Neural cell (in vitro differentiated cells): ENCODE measurements around the gene PAK5. TPM values are rescaled to one million over a fixed set of nuclear protein-coding genes. Genes with fewer than 3 reads are reported as not detected.

Experiments
- H2AFZ ChIP-seq: fragments of 200-600, 300-800 bp; sonication (generic), shearing (Covaris generic); 2 replicates; pipeline ENCODE4 v1.6.0; 2014; ENCODE audit warnings: low read depth, mild to moderate bottlenecking, antibody characterized with exemption, low read length, moderate library complexity
- H3F3A ChIP-seq: fragments of 200-600 bp; shearing (Covaris generic); 2 replicates; pipeline ENCODE4 v1.6.1; 2016; ENCODE audit warnings: mild to moderate bottlenecking, moderate library complexity, mixed read lengths, antibody characterized with exemption, low read length; ENCODE audit not compliant: insufficient read depth, poor library complexity, severe bottlenecking
- H3K27ac ChIP-seq: fragments of 200-600, 300-800 bp; sonication (generic), shearing (Covaris generic); 2 replicates; pipeline ENCODE4 v1.5.1; 2014; ENCODE audit warnings: mild to moderate bottlenecking, low read length, moderate library complexity
- H3K27me3 ChIP-seq: fragments of 300-800, 200-600 bp; sonication (generic), shearing (Covaris generic); 2 replicates; pipeline ENCODE4 v1.6.0; 2014; ENCODE audit warnings: mild to moderate bottlenecking, low read depth, low read length, moderate library complexity; ENCODE audit not compliant: insufficient read depth
- H3K36me3 ChIP-seq: fragments of 300-800, 200-600 bp; sonication (generic), shearing (Covaris generic); 2 replicates; pipeline ENCODE4 v1.5.1; 2014; ENCODE audit warnings: mild to moderate bottlenecking, antibody characterized with exemption, low read length, moderate library complexity; ENCODE audit not compliant: insufficient read depth
- H3K4me2 ChIP-seq: fragments of 300-800, 200-600 bp; sonication (generic), shearing (Covaris generic); 2 replicates; pipeline ENCODE4 v1.6.0; 2014; ENCODE audit warnings: mild to moderate bottlenecking, low read length
- H3K4me3 ChIP-seq: fragments of 300-800, 200-600 bp; sonication (generic), shearing (Covaris generic); 2 replicates; pipeline ENCODE4 v1.5.1; 2014; ENCODE audit warnings: mild to moderate bottlenecking, low read length, moderate library complexity
- H3K79me2 ChIP-seq: fragments of 200-600 bp; shearing (Covaris generic); replicated peaks from 2 replicates; pipeline ENCODE4 v1.6.0; 2014; ENCODE audit warnings: mild to moderate bottlenecking, low read length, moderate library complexity; ENCODE audit not compliant: insufficient read depth
- H3K9ac ChIP-seq: fragments of 300-800, 200-600 bp; sonication (generic), shearing (Covaris generic); 2 replicates; pipeline ENCODE4 v1.6.1; 2016; ENCODE audit warnings: mild to moderate bottlenecking, low read length, mixed read lengths
- H3K9me2 ChIP-seq: fragments of 200-600 bp; shearing (Covaris generic); 2 replicates; pipeline ENCODE4 v1.6.1; 2016; ENCODE audit warnings: mild to moderate bottlenecking, low read length, mixed read lengths; ENCODE audit not compliant: insufficient read depth
- H3K9me3 ChIP-seq: fragments of 200-600, 300-800 bp; sonication (generic), shearing (Covaris generic); 2 replicates; pipeline ENCODE4 v1.6.1; 2016; ENCODE audit warnings: mild to moderate bottlenecking, mixed run types, low read length, moderate library complexity, mixed read lengths
- H4K20me1 ChIP-seq: fragments of 200-600 bp; shearing (Covaris generic); 2 replicates; pipeline ENCODE4 v1.6.1; 2016; ENCODE audit warnings: mild to moderate bottlenecking, mixed run types; ENCODE audit not compliant: insufficient read depth
- EP300 ChIP-seq: fragments of 450-650 bp; conservative IDR thresholded peaks from 2 replicates; pipeline ENCODE4 v1.6.1; 2014; ENCODE audit warnings: antibody characterized with exemption, mild to moderate bottlenecking, moderate library complexity; ENCODE audit not compliant: poor library complexity, severe bottlenecking
- EZH2 ChIP-seq: fragments of 200-600, 300-800 bp; shearing (Covaris generic), sonication (generic); IDR thresholded peaks from 2 replicates; pipeline ENCODE4 v1.6.1; 2014; ENCODE audit warnings: antibody characterized with exemption, low read length, borderline replicate concordance, mild to moderate bottlenecking; ENCODE audit not compliant: insufficient read depth, poor library complexity, severe bottlenecking
- MXI1 ChIP-seq: fragments of 450-650 bp; conservative IDR thresholded peaks from 2 replicates; pipeline ENCODE4 v1.6.1; 2014; ENCODE audit warnings: antibody characterized with exemption, mild to moderate bottlenecking; ENCODE audit not compliant: poor library complexity, severe bottlenecking
- POLR2AphosphoS5 ChIP-seq: IDR thresholded peaks from 2 replicates; pipeline ENCODE4 v1.6.1; 2012
- RAD21 ChIP-seq: fragments of 450-650 bp; conservative IDR thresholded peaks from 2 replicates; pipeline ENCODE4 v1.6.1; 2014; ENCODE audit warnings: antibody characterized with exemption, mild to moderate bottlenecking, moderate library complexity
- REST ChIP-seq: IDR thresholded peaks from 2 replicates; pipeline ENCODE4 v1.6.1; 2012; ENCODE audit warnings: borderline replicate concordance
- SMC3 ChIP-seq: fragments of 450-650 bp; conservative IDR thresholded peaks from 2 replicates; pipeline ENCODE4 v1.6.1; 2014; ENCODE audit warnings: antibody characterized with exemption, mild to moderate bottlenecking, moderate library complexity; ENCODE audit not compliant: poor library complexity
- TAF1 ChIP-seq: IDR thresholded peaks from 2 replicates; pipeline ENCODE4 v1.6.1; 2012; ENCODE audit warnings: low read depth
- polyA plus RNA-seq: library from polyadenylated mRNA; depleted of rRNA; stranded (reverse); fragments of >200 nt; gene quantifications from 2 replicates; pipeline ENCODE4 v1.2.3, GENCODE V29; 2014
- TF ChIP-seq, protein P1 (sequence below): fragments of 450-650 bp; IDR thresholded peaks from 2 replicates; pipeline ENCODE4 v1.5.1; 2014; ENCODE audit warnings: antibody characterized with exemption, mild to moderate bottlenecking, moderate library complexity; ENCODE audit not compliant: poor library complexity, severe bottlenecking

Gene PAK5
- polyA plus RNA-seq, 1 donor from 2014 or later, result 48.3 TPM

DNA sequence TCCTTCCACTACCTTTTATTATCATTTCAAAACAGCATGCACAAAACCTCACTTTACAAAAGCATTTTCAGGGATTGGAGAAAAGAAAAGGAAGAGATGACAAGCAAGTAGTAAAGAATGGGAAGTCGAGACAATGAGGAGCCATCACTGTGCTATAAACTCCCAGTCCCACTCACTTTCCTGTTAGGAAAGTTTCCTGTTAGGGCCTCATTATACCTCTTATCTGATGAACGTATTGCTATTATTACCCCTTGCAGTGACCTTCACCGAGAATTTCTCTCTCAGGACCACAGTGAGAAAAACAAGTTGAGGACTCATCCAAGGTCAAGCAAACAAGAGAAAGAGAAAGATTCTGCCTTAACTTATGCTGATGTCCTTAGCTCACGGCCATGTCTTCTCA lies 295.7 kb downstream of the PAK5 start:
- Histone ChIP-seq H3K27ac (no peak overlapping the region), H3K4me3 (no peak overlapping the region), H3K27me3 (no peaks in the 10 kb centered on the region), H3F3A (no peaks in the 10 kb centered on the region), H3K79me2 (no peaks in the 10 kb centered on the region), H3K9ac (no peak overlapping the region), H3K36me3 (peaks cover 5% of the 10 kb centered on the region), H4K20me1 (no peaks in the 10 kb centered on the region), H3K9me2 (no peaks in the 10 kb centered on the region), H2AFZ (no peak overlapping the region), H3K9me3 (no peaks in the 10 kb centered on the region), H3K4me2 (no peak overlapping the region)
- no peak for TF ChIP-seq TAF1
- no peak for TF ChIP-seq REST
- TF ChIP-seq EP300, result no peak
- TF ChIP-seq, protein P1, sequence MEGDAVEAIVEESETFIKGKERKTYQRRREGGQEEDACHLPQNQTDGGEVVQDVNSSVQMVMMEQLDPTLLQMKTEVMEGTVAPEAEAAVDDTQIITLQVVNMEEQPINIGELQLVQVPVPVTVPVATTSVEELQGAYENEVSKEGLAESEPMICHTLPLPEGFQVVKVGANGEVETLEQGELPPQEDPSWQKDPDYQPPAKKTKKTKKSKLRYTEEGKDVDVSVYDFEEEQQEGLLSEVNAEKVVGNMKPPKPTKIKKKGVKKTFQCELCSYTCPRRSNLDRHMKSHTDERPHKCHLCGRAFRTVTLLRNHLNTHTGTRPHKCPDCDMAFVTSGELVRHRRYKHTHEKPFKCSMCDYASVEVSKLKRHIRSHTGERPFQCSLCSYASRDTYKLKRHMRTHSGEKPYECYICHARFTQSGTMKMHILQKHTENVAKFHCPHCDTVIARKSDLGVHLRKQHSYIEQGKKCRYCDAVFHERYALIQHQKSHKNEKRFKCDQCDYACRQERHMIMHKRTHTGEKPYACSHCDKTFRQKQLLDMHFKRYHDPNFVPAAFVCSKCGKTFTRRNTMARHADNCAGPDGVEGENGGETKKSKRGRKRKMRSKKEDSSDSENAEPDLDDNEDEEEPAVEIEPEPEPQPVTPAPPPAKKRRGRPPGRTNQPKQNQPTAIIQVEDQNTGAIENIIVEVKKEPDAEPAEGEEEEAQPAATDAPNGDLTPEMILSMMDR, result no peak
- TF ChIP-seq SMC3, result no peak
- no peak for TF ChIP-seq EZH2
- no peak for TF ChIP-seq RAD21
- TF ChIP-seq MXI1, result no peak
- no peak for TF ChIP-seq POLR2AphosphoS5

GRCh38 chr20:9535449-9535848 lies 303.4 kb downstream of the PAK5 start:
- H3K36me3 ChIP-seq, result no peaks in the 10 kb centered on the region
- H3K27me3 ChIP-seq, result no peaks in the 10 kb centered on the region
- peak overlapping the region; percentile 45 for H3K4me3 ChIP-seq
- H3K9ac ChIP-seq, result no peak overlapping the region
- H3K79me2 ChIP-seq, result no peaks in the 10 kb centered on the region
- no peaks in the 10 kb centered on the region for H3K9me2 ChIP-seq
- peak overlapping the region; percentile 13 for H3K4me2 ChIP-seq
- peak; percentile 64 for TF ChIP-seq POLR2AphosphoS5
- peak; percentile 69 for TF ChIP-seq EP300
- TF ChIP-seq REST, result no peak
- TF ChIP-seq RAD21, result no peak
- TF ChIP-seq TAF1, result no peak
- no peak for TF ChIP-seq MXI1
- no peaks in the 10 kb centered on the region for H3K9me3 ChIP-seq
- H3F3A ChIP-seq, result no peaks in the 10 kb centered on the region
- no peaks in the 10 kb centered on the region for H4K20me1 ChIP-seq
- peak overlapping the region; percentile 71 for H3K27ac ChIP-seq
- H2AFZ ChIP-seq, result no peak overlapping the region
